GM15510 (cell line): ENCODE results near the gene STOML1.

Experiments
- POLR2A ChIP-seq: IDR thresholded peaks from 3 replicates; pipeline ENCODE4 v1.6.1; 2011; ENCODE audit warnings: borderline replicate concordance; ENCODE audit not compliant: insufficient read length; ENCODE audit errors: extremely low read depth

The STOML1 gene

DNA sequence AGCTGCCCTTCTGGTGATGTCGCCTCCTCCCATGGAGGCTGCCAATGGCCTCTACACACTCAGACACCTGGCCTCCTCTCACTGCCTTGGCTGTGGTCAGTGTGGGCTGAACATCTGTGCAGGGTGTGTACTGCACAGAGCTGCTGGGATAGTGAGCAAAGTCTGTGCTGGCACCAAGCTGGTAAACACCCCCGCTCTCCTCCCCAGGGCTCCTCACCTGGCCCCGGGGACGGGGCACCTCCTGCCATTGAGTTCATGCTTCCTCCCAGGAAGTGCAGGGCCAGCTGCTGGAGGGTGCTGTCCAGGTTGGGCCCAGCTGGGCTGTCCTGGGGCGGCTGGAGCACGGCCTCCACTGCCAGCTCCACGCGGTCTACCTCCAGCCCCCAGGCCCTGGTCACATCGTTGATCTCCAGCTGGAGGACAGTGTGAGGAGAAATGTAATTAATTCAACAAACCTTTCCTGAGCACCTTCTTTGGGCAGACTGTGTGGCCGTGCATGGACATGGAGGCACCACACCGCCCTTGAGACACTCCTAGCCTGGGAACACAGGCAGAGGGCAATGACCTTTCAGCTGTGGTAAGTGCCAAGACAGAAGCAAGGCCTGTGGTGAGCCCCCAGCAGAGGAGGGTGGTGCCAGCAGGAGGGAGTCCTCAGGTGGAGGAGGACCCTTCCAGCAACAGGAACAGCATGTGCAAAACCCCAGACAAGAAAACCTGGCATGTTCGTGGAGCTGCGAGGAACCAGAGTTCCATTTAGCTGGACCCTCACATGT, 6.8 kb downstream of the STOML1 start:
- no peak for TF ChIP-seq POLR2A

DNA sequence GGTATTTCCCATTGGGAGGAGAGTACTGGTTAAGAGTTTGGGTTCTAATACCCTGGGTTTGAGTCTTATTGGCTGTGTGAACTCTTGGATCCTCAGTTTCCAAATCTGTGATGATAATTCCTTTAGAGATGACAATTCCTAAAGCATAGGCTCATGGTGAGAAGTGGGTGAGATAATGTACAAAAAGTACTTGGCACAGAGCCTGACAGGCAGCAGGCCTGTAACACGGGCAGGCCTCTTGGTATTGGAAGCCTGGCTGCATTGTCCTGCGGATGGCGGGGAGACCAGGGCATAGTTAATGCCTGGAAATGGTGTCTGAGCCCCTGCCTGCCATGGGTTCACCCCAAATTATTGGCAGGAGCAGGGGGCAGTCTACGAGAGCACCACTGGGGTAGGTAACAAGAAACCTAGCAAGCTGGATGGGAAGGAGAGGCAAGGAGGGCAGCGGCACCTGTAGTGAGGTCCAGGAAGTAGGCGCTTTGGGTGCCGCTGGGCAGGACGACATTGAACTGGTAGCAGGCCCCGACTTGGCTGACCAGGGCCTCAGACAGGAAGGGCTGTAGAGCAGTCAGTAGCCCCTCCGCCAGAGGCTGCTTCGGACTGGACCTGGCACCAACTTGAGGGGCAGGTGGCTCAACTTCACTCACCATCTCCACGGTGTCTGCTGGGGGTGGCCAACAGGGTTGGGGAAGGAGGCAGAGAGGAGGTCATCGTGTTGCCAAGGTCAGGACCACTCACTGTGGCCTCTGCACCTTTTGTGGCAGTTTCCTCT, 7.7 kb downstream of the STOML1 start:
- TF ChIP-seq POLR2A, result no peak

DNA sequence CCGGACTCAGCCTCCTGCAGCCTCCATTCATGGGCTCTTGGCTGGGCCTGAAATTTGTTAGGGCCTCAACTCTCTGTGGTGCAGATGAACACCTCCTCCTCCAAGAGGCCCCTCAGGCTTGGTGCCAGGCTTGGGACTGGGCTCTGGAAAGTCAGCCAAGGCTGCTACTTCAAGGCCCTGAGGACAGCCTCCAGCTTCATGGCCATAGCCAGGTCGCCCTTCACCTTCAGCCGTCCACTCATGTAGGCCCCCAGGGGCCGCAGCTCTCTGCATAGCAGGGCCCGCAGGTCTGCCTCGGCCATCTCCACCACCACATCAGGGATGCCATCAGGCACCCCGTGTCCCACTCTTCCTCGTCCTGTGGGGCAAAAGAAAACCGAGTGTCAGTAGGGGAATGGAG, 8.3 kb downstream of the STOML1 start:
- TF ChIP-seq POLR2A, result no peak

DNA sequence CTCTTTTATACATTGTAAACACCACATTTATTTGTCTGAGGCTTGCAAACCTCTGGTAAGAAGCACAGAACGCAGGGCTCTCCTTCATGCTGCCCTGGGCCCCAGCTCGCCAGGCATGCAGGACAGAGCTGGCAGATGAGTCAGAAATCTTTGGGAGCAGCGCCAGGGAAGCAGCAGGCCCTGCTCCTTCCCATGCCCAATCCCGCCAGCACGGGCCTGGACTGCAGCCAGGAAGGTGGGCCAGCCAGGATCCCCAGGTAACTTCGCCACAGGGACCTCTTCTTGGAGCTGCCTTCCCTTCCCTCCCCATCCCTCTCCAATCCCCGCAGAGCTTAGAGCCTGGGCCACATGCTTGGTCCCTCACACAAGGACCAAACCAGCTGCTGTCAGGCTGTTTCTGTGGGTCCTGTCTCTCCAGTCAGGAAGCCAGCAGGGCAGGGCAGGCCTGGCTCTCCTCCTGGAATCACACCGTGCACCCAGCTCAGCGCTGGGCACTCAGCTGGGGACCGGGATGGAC, 8.8 kb downstream of the STOML1 start:
- TF ChIP-seq POLR2A, result no peak

DNA sequence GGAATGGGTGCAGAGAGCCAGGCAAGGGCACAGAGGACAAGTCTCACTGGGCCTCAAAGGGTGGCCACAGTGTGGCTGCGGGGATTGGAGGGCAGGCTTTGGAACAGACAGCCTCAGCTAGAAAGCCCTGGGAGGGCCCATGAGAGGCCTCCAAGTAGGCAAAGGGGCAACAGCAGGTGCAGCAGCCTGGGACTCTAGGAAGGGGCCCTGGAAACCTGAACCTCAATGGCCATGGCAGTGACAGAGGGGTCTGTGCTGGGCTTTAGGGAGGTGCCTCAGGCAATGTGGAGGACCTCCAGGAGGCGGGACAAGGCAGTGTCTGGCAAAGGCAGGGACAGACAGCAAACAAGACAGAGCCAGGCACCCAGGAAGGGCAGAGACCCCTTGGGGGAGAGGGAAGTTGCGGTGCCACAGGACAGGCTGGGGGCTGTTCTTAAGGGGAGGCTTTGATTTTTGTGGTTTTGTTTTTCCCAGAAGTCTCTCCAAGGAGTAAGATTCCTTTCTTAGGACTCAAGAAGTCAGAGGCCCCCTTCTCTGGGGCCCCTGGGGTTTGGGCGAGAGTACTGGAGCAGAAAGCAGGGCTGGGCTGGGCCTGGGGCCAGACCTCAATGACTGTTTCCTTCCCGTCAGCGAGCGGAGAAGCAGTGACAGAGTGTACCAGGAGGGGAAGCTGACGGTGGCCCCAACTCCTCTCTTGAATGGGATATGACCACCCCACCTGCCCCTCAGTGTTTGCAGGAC, 9.7 kb downstream of the STOML1 start:
- TF ChIP-seq POLR2A, result no peak

DNA sequence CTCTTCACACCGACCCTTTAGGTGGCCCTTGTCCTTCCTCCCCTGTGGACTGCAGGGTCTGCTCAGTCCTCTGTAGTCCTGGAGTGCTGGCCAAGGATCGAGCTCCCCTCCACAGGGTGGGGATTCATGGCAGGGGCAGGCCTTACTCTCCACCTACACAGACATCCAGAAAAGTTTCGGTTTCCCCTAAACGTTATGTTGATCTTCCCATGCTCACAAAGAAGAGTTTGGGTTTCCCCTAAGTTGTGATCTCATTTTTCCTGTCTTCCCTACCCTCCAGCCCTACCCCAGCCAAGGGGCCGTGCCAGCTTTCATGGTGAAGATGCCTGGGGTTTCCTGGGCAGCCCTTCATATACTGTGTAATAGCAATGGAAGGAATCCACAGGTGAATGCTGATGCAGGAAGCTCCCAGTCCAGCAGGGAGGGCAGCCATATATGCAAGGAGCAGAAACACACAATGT, 10.3 kb downstream of the STOML1 start:
- TF ChIP-seq POLR2A, result no peak

DNA sequence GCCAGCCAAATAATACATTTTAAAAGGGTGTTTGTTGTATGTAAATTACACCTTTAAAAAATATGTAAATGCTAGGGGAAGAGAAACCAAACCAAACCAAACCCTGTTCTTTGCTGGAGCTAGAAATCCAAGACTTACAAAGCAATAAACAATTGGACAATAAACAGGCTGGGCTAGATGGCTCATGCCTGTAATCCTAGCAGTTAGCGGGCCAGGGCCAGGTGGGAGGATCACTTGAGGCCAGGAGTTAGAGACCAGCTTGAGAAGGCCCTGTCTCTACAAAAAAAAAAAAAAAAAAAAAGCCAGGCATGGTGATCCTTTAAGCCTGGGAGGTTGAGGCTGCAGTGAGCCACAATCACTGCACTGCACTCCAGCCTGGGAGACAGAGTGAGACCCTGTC, 12.5 kb downstream of the STOML1 start:
- TF ChIP-seq POLR2A, result no peak

DNA sequence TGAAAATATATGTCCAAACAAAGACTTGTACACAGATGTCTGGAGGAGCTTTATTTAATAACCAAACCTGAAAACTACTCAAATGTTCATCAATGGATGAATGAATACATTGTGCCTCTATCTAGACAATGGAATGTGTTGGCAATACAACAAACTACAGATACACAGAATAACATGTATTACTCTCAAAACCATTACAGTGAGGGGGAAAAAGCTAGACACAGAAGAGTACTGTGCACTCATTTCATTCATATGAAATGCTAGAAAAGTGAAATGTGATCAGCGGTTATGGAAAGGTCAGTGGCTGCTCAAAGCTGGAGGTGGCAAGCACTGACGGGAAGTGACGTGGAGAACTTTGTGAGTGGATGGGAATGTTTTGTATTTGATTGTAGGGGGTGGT, 13.2 kb downstream of the STOML1 start:
- no peak for TF ChIP-seq POLR2A

DNA sequence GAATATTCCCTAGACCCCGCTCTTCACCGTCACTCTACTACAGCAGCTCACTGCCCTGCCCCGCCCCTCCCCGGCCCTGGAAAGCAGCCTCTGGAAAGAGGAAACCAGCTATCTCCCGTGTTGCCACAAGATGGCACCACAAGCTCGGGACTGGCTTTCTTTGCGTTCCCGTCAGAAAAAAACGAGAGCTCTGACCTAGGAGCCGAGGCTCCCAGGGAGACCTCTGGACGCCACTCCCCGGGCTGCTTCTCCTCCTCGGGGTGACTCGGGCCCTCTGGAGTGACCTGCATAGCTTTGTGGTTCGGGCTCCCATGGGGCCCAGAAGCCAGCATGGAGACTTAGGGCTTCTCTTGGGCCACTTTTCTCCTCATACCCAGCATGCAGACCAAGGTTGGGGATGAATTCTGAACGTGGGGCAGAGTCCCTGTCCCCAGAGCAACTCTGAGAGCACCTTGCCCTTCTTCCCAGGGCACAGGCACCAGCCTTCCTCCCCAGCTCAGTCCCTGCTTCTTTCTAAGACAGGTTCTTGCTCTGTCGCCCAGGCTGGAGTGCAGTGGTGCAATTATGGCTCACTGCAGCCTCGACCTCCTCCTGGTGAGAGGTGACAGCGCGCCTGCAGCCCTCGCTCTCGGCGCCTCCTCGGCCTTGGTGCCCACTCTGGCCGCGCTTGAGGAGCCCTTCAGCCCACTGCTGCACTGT, 19.0 kb downstream of the STOML1 start:
- TF ChIP-seq POLR2A, result no peak

DNA sequence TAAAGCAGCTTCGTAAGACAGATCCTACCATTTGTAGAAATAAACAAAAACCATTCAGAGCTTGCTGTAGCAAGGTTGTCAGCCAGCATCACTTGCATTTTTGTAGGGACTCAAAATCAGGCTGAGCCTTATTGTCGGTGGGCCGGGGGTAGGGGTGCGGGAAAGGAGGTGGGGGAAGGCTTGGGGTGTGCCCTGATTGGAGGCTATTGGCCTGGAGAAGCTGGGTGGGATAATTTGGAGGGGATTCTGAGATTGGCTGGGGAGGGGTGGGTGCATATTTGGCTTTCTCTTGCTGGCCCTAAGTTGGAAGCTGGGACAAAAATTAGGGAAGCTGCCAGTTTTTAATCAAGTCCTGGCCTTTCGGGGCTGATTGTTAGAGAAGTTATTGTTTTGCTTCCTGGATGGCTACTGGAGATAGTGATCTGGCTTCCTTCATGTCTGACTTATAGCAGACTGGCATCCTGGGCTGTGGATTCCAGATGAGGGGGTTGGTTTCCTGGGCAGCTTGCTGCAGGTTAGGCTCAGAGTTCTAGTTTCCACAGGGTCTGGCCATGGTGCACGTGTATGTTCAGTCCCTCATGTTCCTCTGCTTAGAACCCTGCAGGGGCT, 22.8 kb downstream of the STOML1 start:
- no peak for TF ChIP-seq POLR2A

DNA sequence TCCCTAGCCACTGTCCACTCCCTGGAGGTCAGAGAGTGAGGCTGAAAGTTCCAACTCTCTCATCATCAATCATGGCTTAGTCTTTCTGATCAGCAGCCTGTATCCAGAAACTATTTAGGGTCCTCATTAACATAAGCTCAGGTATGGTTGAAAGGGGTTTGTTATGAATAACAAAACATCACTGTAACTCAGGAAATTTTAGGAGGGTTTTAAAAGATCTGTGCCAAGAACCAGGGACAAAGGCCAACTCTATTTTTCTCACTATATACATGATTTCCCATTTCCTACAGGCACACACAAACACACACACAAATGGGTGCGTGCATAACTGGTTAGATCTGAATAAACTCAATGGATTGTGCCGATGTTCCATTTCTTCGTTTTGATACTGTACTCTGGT, 23.6 kb downstream of the STOML1 start:
- TF ChIP-seq POLR2A, result no peak

DNA sequence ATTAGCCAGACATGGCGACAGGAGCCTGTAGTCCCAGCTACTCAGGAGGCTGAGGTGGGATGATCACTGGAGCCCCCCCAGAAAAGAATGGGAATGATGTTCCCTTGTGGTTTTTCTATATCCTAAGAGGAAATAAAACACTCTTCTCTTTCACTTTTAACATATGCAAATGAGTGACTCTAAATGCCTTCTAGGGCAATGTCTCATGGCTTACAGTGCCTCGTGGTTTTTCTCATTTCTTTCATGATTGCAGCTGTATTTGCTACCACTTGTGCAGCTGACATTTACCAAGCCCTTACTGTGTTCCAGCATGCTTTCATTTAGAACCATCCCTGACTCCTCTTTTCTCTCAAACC, 26.4 kb downstream of the STOML1 start:
- no peak for TF ChIP-seq POLR2A

DNA sequence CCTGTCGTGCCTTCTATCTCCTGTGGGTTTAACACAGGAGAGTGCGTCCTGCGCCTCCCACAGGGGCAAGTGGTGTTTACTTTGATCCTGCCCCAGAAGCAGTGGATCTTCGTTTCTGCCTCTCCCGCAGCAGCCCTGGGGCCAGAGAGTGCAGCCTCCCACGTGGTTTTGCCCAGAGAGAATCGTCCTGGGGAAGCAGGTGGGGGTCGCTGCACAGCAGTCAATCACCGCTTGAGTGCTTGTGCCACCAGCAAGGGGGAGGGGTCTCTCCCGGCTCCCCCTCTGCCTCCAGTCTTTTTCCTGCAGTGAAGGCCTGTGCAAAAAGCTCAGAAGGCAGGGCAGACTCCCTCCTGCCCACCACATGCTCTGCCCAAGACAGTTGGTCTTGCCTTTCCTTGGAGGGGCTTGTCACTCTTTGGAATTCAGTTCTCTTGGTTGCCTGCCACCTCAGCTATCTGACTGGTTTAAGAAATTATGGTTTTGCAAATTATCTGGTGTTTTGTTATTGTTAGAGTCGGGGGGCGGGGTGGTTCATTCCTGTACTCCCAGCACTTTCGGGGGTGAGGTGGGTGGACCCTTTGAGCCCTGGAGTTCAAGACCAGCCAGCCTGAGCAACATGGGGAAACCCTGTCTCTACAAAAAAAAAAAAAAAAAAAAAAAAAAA, 26.9 kb downstream of the STOML1 start:
- TF ChIP-seq POLR2A, result no peak

DNA sequence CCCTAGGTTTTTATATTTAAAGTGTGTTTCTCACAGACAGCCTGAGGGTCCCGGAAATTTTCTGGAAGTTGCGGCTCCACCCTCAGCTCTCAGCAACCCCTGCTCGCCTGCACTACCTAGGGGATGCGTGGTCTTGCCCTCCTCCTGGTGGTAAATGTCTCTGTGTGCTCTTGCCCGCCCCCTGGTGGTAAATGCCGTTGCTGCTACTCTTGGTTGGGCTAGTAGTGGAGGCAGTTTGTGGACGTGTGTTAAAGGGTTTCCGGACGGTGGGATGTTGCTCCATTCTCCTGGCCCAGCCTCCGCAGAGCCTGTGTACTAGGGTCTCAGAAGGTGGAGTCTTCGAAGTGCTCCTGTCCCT, 27.4 kb downstream of the STOML1 start:
- no peak for TF ChIP-seq POLR2A
